ENCODE results near the gene MAPK1.
"Not testable (repeated sequence)": the region's sequence is repeated elsewhere in the genome, so short reads cannot be mapped to it uniquely, and the experiment has no call there.

MAPK1 gene

DNA sequence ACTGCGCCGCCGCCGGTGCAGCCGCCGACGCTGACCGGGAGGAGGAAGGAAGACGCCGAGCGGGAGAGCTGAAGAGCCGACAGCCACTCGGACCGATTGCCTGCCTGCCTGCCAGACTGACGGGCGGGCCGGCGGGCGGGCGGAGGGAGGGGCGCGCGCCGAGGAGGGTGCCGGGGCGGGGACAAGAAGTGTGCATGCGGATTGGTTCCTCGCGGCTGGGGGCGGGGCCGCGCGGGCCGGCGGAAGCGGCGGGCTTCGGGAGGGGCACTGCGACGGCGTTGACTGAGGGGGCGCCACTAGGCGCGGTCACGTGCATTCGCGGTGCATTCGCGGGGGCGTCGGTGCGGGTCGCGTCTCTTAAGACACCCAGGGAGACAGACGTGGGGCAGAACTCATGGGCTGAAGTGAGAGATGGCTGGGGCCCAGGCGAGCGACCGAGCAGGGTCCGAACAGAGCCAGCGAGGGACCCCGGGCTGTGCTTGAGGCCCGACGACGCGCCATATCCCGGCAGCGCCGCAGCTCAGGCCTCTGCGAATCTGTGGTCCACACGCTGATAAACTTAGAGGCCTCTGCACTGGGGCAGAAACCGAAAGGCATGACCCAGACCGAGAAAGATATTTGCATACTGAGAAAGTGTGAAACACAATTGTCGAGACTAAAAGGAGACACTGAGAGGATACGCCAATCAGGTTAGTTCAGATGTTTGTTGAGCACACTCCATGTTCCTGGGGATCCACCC lies at the start of gene MAPK1:
MAPK1 (minus strand) TSS at position 118 of the 739 bp plus-strand sequence. CDS start 205 bp downstream, outside the sequence.
- peak; percentile 87 for DNase-seq (ENCODE audit: low read depth)

DNA sequence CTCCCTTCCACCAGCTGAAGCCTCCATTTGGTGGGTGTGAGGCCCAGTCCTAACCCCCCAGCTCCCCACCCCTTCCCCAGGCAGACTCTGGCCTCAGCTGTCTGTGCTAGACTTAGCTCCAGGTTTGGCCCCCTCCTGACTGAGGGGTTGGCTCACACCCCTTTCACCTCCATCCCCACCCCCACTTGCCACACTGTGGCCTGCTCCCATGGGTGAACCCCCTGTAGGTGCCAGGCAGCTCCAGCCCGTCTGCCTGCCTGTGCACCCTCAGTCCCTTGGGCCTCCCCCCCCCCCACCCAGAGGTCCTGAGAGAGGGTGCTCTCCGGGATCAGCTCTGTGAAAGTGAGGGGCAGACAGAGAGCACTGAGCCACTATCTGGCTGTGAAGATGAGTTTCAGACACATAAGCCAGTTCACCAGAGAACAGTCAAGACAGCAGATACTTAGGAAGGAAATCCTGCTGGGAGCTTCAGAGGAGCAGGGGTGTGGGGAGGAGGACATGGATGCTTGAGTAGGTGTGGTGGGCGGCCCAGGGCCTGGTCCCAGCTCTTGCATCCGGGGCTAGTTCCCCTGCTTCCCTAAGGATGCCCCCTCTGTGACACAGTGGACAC lies 49.0 kb upstream of the MAPK1 start:
- no peak for DNase-seq (ENCODE audit: low read depth)

DNA sequence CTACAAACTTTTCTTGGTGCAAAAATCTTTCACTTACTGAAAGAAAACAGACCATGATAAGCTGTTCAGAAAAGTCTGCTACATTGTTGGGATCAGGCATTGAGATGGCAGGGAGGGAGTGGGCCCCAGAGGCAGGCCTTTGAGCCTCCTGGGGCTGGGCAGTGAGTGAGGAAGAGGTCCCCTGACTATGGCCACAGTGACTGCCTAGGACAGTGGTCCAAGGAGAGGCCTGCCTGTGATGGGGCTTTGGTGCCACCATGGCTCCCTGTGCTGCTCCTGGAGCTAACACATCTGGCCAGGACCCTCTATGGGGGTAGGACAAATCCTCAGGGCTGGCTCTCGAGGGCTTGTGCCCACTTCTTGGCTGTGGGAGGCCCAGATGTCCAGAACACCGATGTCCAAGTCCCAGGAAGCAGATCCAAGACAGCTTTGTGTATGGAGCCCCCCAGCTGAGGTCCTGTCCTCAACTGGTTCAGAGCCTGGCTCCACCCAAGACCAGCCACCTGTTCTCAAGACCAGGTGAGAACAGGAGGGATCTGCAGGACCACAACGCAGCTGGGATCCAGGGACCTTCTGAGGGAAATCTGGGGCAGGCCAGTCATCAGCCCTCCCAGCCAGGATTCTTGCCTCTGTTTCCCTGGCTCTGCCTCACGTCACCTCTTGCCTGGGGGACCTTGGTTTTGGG lies 48.3 kb upstream of the MAPK1 start:
- no peak for DNase-seq (ENCODE audit: low read depth)

DNA sequence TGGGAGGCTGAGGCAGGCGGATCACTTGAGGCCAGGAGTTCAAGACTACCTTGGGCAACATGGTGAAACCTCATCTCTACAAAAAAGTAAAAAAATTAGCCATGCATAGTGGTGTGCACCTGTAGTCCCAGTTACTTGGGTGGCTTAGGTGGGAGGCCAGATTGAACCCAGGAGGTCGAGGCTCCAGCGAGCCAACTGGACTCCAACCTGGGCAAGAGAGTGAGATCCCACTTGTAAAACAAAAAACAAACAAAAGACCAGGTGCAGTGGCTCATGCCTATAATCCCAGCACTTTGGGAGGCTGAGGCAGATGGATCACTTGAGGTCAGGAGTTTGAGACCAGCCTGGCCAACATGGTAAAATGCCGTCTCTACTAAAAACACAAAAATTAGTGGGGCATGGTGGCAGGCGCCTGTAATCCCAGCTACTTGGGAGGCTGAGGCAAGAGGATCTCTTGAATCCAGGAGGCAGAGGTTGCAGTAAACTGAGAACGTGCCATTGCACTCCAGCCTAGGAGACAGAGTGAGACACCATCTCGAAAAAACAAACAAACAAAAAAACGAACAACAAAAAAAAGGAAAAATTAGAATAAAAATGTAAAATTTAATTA lies 46.7 kb upstream of the MAPK1 start:
- DNase-seq (ENCODE audit: low read depth): not testable (repeated sequence)

DNA sequence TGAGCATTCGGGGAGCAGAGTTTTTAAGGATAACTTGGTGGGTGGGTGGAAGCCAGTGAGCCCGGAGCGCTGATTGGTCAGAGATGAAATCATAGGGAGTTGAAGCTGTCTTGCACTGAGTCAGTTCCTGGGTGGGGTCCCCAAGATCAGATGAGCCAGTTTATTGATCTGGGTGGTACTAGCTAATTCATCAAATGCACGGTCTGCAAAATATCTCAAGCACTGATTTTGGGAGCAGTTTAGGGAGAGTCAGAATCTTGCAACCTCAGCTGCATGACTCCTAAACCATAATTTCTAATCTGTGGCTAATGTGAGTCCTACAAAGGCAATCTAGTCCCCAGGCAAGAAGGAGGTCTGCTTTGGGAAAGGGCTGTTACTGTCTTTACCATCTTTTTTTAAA lies 42.9 kb upstream of the MAPK1 start:
- not testable (repeated sequence) for DNase-seq (ENCODE audit: low read depth)

DNA sequence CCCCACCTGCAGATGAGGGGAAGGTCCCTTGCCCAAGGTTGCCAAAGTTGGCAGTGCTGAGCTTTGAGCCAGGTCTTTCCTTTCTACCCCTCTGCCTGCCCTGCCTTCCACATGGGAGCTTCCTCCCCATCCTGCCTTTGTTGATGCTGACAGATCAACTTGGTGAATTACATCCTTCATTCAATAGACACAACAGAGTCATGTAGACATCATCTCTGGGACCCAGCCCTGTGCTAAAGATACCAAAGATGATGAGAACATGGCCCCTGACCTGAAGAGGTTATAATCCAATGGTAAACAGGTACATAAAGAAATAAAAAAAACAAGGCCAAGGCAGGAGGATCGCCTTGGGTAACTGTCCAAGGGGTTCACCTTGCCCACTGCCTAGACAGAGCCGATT lies 42.4 kb upstream of the MAPK1 start:
- DNase-seq (ENCODE audit: low read depth): no peak

DNA sequence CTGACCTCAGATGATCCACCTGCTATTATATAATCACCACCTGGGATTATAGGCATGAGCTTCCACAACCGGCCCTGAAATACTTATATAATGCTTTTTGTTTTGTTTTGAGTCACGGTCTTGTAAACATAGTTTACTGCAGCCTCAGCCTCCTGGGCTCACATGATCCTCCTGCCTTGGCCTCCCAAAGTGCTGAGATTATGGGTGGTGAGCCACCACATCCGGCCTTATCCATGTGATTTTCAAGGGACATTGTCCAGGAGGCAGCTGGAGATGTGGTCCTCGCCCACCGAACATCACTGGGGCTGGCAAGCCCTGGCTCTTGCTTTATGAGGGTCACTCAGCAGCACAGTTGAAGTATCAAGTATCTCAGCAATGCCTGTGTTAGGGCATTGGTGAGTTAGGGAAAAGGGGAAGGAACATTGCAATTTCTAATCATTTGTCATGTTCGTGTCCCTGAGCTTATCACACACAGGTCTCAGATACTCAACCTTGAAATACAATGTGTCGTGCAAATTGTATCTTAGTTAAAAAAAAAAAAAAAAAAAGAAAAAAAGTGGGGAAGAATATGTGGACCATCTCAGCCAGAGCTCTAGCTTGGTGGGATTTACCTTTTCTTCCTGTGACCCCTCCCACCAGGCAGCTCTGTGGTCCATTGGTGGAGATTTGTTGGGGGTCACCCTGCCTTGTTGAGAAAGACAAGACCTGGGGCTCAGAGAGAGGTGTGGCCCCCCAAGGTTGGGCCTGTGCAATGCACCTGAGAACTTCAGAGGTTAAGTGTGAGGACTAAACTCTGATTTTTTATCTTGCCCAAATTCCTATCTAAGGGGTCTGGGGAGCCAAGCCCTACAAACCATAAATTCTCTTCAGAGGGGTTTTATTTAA lies 40.4 kb upstream of the MAPK1 start:
- DNase-seq (ENCODE audit: low read depth): no peak

DNA sequence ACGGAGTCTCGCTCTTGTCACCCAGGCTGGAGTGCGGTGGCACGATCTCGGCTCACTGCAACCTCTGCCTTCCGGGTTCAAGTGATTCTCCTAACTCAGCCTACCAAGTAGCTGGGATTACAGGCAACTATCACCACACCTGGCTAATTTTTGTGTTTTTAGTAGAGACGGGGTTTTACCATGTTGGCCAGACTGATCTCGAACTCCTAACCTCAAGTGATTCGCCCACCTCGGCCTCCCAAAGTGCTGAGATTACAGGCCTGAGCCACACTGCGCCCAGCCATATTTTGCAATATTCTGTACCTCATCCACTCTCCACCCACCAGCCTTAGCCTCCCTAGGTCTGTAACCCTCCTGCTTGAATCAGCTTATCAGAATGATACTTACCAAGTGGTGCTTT lies 37.8 kb upstream of the MAPK1 start:
- not testable (repeated sequence) for DNase-seq (ENCODE audit: low read depth)

DNA sequence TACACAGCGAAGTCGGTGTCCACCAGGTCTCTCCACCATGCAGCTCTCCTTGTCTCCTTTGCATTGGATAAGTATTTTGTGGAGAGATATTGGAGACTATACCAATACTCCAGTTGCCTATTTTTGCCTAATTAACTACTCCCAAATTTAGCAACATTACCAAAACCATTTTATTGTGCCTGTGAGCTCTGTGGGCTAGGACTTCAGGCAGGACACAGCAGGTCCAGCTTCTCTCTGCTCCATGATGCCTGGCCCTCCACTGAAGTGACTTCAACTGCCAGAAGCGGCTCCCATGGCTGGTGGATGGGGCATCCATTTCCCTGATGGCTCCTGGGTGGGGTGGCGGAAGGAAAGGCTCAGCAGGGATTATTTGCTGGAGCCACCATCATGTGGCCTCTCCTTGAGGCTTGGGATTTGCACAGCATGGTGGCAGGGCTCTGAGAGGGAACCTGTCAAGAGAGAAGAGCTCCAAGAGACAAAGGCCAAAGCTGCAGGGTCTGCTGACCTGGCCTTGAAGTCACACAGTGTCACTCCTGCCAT lies 36.9 kb upstream of the MAPK1 start:
- DNase-seq (ENCODE audit: low read depth): no peak

DNA sequence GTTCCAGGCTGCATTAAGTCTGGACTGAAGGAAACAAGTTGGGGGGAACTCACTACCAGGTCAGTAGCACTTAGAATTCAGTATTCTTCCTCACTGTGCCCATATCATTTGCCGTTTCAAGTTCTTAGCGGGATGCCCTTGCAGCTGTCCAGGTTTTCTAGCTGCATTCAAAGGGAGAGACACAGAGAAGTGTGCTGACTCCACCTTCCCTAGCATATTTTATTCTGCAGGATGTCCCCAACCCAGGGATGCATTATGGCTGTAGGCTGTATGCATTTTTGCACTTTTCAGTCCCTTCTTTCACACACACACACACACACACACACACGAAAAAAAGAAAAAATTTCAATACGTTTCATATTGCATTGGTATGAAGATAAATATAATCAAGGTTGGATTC lies 35.8 kb upstream of the MAPK1 start:
- no peak for DNase-seq (ENCODE audit: low read depth)

DNA sequence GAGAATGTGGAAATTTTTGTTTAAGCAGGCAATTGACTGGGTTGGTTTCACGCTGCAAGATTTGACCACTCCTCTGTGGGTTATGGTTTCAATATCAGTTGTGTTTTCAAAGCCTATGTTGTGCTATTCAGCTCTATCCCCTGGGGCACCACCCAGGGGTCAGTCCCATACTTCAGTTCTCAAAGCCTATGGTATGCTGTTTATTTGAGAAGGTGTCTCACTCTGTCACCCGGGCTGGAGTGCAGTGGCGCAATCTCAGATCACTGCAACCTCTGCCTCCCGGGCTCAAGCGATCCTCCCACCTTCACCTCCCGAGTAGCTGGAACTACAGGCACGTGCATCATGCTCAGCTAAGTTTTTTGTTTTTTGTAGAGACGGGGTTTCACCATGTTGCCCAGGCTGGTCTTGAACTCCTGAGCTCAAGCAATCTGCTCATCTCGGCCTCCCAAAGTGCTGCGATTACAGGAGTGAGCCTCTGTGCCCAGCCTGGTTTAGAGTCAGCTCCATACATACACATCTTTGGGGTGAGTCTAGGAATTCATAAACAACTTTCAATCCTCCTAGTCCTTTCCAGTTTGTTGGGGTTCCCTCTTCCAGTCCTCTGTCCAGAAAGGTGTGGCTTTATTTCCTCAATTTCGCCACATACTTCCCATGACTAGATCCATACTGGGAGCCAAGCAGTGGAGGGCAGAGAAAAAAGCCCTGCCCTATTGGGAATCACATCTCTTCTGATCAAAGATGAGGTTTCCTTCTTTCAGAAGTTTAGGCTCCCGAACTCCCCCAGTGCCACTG lies 35.0 kb upstream of the MAPK1 start:
- DNase-seq (ENCODE audit: low read depth): no peak

DNA sequence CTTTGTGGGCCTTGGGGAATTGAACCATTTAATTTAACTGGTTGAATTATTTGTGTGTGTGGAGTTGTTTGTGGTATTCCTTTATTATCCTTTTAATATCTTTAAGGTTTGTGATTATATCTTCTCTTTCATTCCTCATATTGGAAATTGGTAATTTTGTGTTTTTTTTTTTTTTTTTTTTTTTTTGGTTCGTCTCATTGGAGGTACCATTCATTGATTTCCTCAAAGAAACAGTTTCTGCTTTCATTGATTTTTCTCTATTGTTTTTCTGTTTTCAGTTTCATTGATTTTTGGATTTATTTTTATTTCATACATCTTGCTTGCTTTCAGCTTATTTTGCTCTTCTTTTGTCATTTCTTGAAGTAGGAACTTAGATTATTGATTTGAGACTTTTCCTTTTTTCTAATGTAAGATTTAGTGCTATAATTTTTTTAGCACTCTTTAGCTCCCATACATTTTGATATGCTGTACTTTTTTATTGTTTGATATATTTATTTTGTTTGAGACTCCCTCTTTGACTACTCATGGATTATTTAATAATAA lies 31.0 kb upstream of the MAPK1 start:
- no peak for DNase-seq (ENCODE audit: low read depth)

DNA sequence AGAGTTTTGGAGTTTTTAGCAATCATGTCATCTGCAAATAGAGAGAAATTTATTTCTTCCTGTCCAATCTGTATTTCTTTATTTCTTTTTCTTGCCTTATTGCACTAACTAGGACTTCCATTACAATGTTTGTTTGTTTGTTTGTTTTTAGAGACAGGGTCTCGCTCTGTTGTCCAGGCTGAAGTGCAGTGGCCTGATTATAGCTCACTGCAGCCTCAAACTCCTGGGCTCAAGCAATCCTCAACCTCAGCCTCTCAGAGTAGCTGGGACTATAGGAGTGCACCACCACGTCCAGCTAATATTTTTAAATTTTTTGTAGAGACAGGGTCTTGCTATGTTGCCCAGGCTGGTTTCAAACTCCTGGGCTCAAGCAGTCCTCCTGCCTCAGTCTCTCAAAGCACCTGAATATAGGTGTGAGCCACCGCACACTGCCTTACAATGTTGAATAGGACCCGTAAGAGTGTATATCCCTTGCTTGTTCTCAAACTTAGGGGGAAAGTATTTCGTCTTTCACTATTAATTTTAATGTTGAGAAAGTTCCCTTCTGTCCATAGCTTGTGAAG lies 29.6 kb upstream of the MAPK1 start:
- DNase-seq (ENCODE audit: low read depth): no peak

DNA sequence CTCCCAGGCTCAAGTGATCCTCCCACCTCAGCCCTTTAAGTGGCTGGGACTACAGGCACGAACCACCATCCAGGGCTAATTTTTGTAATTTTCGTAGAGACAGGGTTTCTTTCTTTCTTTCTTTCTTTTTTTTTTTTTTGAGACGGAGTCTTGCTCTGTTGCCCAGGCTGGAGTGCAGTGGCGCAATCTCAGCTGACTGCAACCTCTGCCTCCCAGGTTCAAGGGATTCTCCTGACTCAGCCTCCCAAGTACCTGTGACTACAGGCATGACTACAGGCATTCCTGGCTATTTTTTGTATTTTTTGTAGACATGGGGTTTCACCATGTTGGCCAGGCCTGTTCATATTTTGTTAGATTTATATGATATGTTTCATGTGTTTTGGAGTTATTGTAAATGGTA lies 28.8 kb upstream of the MAPK1 start:
- DNase-seq (ENCODE audit: low read depth): not testable (repeated sequence)

DNA sequence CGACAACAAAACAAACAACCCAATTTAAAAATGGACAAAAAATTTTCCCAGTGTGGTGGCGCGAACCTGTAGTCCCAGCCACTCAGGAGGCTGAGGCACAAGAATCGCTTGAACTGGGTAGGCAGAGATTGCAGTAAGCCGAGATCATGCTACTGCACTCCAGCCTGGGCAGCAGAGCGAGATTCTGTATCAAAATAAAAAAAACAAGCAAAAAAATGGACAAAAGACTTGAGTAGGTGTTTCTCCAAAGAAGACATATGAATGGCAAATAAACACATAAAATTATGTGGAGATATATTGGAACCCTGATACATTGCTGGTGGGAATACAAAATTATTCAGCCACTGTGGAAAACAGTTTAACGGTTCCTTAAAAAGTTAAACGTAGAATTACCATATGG lies 27.4 kb upstream of the MAPK1 start:
- DNase-seq (ENCODE audit: low read depth): no peak

DNA sequence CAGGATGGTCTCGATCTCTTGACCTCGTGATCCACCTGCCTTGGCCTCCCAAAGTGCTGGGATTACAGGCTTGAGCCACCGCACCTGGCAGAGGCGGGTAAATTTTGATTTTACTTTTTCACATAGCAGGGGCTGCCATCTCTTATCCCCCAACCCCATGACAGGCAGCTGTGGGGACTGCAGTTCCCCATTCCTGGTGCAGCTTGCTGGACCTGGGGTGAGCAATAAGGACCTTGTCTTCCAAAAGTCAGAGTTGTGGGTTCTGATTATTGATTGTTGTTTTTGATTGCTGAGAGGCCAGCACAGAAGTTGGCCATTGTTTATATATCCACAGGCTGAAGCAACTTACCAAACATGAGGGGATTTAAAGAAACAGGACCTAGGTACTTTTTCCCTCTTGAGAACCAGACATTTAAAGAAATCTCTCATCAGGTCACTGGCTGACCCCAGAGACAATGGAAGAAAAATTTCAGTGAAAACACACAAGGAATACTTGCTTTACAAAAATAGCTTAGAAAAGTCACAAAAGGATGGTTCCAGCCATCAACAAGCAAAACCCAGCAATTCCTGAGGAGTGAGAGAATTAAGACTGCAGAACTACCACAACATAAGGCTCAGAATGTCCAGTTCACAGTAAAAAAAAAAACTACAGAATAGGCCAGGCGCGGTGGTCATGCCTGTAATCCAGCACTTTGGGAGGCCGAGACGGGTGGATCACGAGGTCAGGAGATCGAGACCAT lies 22.0 kb upstream of the MAPK1 start:
- no peak for DNase-seq (ENCODE audit: low read depth)

DNA sequence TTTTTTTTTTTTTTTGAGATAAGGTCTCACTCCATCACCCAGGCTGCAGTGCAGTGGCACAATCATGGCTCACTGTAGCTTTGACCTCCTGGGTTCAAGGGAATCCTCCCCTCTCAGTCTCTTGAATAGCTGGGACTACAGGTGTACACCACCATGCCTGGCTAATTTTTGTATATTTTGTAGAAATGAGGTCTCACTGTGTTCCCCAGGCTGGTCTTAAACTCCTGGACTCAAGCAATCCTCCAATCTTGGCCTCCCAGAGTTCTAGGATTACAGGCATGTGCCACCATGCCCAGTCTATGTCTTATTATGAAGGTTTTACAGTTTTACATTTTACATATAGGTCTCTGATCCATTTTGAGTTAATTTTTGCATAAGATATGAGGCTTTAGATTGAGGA lies 20.4 kb upstream of the MAPK1 start:
- no peak for DNase-seq (ENCODE audit: low read depth)

DNA sequence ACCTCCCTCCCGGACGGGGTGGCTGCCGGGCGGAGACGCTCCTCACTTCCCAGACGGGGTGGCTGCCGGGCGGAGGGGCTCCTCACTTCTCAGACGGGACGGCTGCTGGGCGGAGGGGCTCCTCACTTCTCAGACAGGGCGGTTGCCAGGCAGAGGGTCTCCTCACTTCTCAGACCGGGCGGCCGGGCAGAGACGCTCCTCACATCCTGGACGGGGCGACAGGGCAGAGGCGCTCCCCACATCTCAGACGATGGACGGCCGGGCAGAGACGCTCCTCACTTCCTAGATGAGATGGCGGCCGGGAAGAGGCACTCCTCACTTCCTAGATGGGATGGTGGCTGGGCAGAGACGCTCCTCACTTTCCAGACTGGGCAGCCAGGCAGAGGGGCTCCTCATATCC lies 16.5 kb upstream of the MAPK1 start:
- not testable (repeated sequence) for DNase-seq (ENCODE audit: low read depth)

DNA sequence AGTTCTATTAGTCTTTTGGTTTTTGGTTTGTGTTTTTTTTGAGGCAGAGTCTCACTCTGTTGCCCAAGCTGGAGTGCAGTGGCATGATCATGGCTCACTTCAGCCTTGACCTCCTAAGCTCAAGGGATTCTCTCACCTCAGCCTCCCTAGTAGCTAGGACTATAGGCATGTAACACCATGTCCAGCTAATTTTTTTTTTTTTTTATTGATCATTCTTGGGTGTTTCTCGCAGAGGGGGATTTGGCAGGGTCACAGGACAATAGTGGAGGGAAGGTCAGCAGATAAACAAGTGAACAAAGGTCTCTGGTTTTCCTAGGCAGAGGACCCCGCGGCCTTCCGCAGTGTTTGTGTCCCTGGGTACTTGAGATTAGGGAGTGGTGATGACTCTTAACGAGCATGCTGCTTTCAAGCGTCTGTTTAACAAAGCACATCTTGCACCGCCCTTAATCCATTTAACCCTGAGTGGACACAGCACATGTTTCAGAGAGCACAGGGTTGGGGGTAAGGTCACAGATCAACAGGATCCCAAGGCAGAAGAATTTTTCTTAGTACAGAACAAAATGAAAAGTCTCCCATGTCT lies 15.4 kb upstream of the MAPK1 start:
- DNase-seq (ENCODE audit: low read depth): not testable (repeated sequence)

Data from stimulated activated CD8-positive, alpha-beta memory T cell treated with anti-CD3 and anti-CD28 coated beads, Interleukin-15, amount 100 ng/mL, for 1 hour (primary cell).